ENCODE measurements around the gene KCNA4. TPM values are rescaled to one million over a fixed set of nuclear protein-coding genes. Genes with fewer than 3 reads are reported as not detected.

KCNA4 gene
- total RNA-seq, 2 experiments from 2014 or later: not detected

- H3K9me3 Mint-ChIP-seq: no peaks in the 10 kb centered on the region
- peaks cover 2% of the 10 kb centered on the region for H3K36me3 Mint-ChIP-seq (ENCODE audit: low read depth)
- intact Hi-C loops (cut with micrococcal nuclease): no loop called here
- H3K4me1 Mint-ChIP-seq (ENCODE audit: low read depth): no peaks in the 10 kb centered on the region
- H3K27ac Mint-ChIP-seq: no peak overlapping the region
- peaks cover 29% of the 10 kb centered on the region for H3K27me3 Mint-ChIP-seq (ENCODE audit: low read depth)
- no peak overlapping the region for H3K4me3 Mint-ChIP-seq
- no peak for DNase-seq
- CTCF ChIA-PET: no interaction called here
Observed at GRCh38 chr11:30019481-30019880, 2.7 kb upstream of the KCNA4 start.

GRCh38 chr11:30018495-30018894 is 1.7 kb upstream of the KCNA4 start:
- DNase-seq: no peak
- H3K36me3 Mint-ChIP-seq (ENCODE audit: low read depth): peaks cover 2% of the 10 kb centered on the region

GRCh38 chr11:30017445-30017895 is 640 bp upstream of the KCNA4 start:
- intact Hi-C loops (cut with micrococcal nuclease): no loop called here

More at GRCh38 chr11:30018495-30018894, 1.7 kb upstream of the KCNA4 start:
- CTCF ChIA-PET: interaction anchor here (0.6 to 0.7 kb wide), 2 partner anchors 17 to 145 kb away, joined by 4 to 5 read pairs; no protein-coding TSS in a partner anchor
- intact Hi-C loops (cut with micrococcal nuclease): no loop called here
- Mint-ChIP-seq H3K27ac (no peak overlapping the region), H3K4me3 (no peak overlapping the region), H3K4me1 (ENCODE audit: low read depth) (no peaks in the 10 kb centered on the region), H3K9me3 (no peaks in the 10 kb centered on the region), H3K27me3 (ENCODE audit: low read depth) (peaks cover 29% of the 10 kb centered on the region)

GRCh38 chr11:30015725-30016412 is 961 bp downstream of the KCNA4 start:
- peaks cover 2% of the 10 kb centered on the region for H3K9me3 Mint-ChIP-seq
- CTCF ChIA-PET: no interaction called here
- intact Hi-C loops (cut with micrococcal nuclease): no loop called here

More at GRCh38 chr11:30017445-30017895, 640 bp upstream of the KCNA4 start:
- Mint-ChIP-seq H3K36me3 (ENCODE audit: low read depth) (peaks cover 2% of the 10 kb centered on the region), H3K27me3 (ENCODE audit: low read depth) (peaks cover 29% of the 10 kb centered on the region), H3K4me1 (ENCODE audit: low read depth) (no peaks in the 10 kb centered on the region), H3K4me3 (no peak overlapping the region), H3K27ac (no peak overlapping the region), H3K9me3 (no peaks in the 10 kb centered on the region)
- CTCF ChIA-PET: interaction anchor here (0.7 kb wide), 1 partner anchor 146 kb away, joined by 5 read pairs; no protein-coding TSS in a partner anchor
- DNase-seq: no peak

GRCh38 chr11:30012346-30012745 is 4.5 kb downstream of the KCNA4 start:
- DNase-seq: no peak

More at GRCh38 chr11:30015725-30016412, 961 bp downstream of the KCNA4 start:
- H3K4me1 Mint-ChIP-seq (ENCODE audit: low read depth): no peaks in the 10 kb centered on the region
- DNase-seq: no peak
- peaks cover 2% of the 10 kb centered on the region for H3K36me3 Mint-ChIP-seq (ENCODE audit: low read depth)
- H3K27me3 Mint-ChIP-seq (ENCODE audit: low read depth): peaks cover 29% of the 10 kb centered on the region
- no peak overlapping the region for H3K27ac Mint-ChIP-seq
- no peak overlapping the region for H3K4me3 Mint-ChIP-seq

DNA sequence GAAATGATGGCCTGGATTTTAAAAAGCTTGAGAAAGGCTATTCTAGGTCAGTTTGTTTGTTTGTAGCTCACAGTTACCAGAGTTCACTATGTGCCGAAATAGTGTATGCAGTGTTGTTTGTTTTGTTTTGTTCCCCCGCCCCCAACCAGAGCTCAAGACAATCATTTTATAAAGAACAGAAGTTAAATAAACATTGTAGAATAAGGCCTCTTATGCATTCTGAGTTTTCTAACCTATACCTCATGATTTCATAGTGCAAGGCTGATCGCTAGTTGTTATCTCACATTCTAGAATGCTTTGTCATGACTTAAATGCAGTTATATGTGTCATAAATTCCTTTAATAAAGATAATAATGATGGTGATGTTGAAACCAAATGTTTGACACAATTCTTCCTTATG is 7.8 kb downstream of the KCNA4 start:
- CTCF ChIA-PET: no interaction called here
- Mint-ChIP-seq H3K27ac (no peak overlapping the region), H3K4me1 (ENCODE audit: low read depth) (no peaks in the 10 kb centered on the region), H3K4me3 (no peak overlapping the region), H3K9me3 (peaks cover 2% of the 10 kb centered on the region), H3K27me3 (ENCODE audit: low read depth) (no peaks in the 10 kb centered on the region), H3K36me3 (ENCODE audit: low read depth) (no peaks in the 10 kb centered on the region)
- DNase-seq: no peak
- intact Hi-C loops (cut with micrococcal nuclease): no loop called here

More at GRCh38 chr11:30012346-30012745, 4.5 kb downstream of the KCNA4 start:
- H3K4me3 Mint-ChIP-seq: no peak overlapping the region
- H3K4me1 Mint-ChIP-seq (ENCODE audit: low read depth): no peaks in the 10 kb centered on the region
- intact Hi-C loops (cut with micrococcal nuclease): no loop called here
- CTCF ChIA-PET: interaction anchor here (1.0 kb wide), 1 partner anchor 193 kb away, joined by 3 read pairs; no protein-coding TSS in a partner anchor
- H3K27me3 Mint-ChIP-seq (ENCODE audit: low read depth): peaks cover 3% of the 10 kb centered on the region
- peaks cover 2% of the 10 kb centered on the region for H3K9me3 Mint-ChIP-seq
- no peaks in the 10 kb centered on the region for H3K36me3 Mint-ChIP-seq (ENCODE audit: low read depth)
- no peak overlapping the region for H3K27ac Mint-ChIP-seq

- no peaks in the 10 kb centered on the region for H3K27me3 Mint-ChIP-seq (ENCODE audit: low read depth)
- no peak for DNase-seq
- no peaks in the 10 kb centered on the region for H3K36me3 Mint-ChIP-seq (ENCODE audit: low read depth)
- H3K4me3 Mint-ChIP-seq: no peak overlapping the region
- H3K9me3 Mint-ChIP-seq: peaks cover 2% of the 10 kb centered on the region
- H3K4me1 Mint-ChIP-seq (ENCODE audit: low read depth): no peaks in the 10 kb centered on the region
- CTCF ChIA-PET: no interaction called here
- intact Hi-C loops (cut with micrococcal nuclease): no loop called here
- H3K27ac Mint-ChIP-seq: no peak overlapping the region
Observed at GRCh38 chr11:30006876-30007275, 10.0 kb downstream of the KCNA4 start.

DNA sequence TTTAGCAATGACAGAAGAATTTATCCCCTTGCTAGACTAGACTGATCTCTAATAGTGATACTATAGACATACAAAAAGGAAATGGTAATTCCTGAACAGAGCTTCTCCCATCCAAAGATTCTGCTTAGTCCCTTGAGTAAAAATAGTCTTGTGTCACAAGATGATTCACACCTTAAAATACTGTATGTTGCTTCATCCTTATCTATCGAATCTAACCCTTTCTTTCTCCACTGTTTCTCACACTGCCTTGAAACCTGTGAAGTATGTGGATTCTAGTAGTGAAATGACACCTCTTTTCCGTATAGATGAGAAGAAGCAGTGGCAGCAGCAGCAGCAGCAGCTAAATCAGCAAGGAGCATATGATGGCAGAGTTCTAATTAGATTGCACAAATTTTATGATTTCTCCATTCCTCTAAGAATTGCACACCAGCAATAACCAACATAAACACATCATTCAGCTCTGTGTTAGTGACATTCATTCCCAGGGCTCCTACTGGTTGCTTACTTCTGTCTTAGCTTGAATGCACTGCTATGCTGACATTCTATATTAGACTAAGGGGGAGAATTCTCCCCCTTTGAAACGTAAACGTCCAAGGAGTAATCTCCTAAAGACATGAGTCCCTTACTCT is 14.6 kb downstream of the KCNA4 start:
- DNase-seq: no peak
- no peaks in the 10 kb centered on the region for H3K36me3 Mint-ChIP-seq (ENCODE audit: low read depth)
- CTCF ChIA-PET: interaction anchor here (0.7 kb wide), 1 partner anchor 16 kb away, joined by 4 read pairs; no protein-coding TSS in a partner anchor
- no peak overlapping the region for H3K27ac Mint-ChIP-seq
- intact Hi-C loops (cut with micrococcal nuclease): no loop called here
- H3K9me3 Mint-ChIP-seq: no peaks in the 10 kb centered on the region
- H3K27me3 Mint-ChIP-seq (ENCODE audit: low read depth): no peaks in the 10 kb centered on the region
- no peaks in the 10 kb centered on the region for H3K4me1 Mint-ChIP-seq (ENCODE audit: low read depth)
- no peak overlapping the region for H3K4me3 Mint-ChIP-seq

GRCh38 chr11:30000986-30001750 is 15.7 kb downstream of the KCNA4 start:
- Mint-ChIP-seq H3K27me3 (ENCODE audit: low read depth) (no peaks in the 10 kb centered on the region), H3K9me3 (no peaks in the 10 kb centered on the region), H3K4me3 (no peak overlapping the region), H3K27ac (no peak overlapping the region), H3K36me3 (ENCODE audit: low read depth) (no peaks in the 10 kb centered on the region), H3K4me1 (ENCODE audit: low read depth) (no peaks in the 10 kb centered on the region)
- DNase-seq: no peak
- CTCF ChIA-PET: interaction anchor here (0.7 kb wide), 1 partner anchor 17 kb away, joined by 4 read pairs; no protein-coding TSS in a partner anchor
- intact Hi-C loops (cut with micrococcal nuclease): no loop called here

DNA sequence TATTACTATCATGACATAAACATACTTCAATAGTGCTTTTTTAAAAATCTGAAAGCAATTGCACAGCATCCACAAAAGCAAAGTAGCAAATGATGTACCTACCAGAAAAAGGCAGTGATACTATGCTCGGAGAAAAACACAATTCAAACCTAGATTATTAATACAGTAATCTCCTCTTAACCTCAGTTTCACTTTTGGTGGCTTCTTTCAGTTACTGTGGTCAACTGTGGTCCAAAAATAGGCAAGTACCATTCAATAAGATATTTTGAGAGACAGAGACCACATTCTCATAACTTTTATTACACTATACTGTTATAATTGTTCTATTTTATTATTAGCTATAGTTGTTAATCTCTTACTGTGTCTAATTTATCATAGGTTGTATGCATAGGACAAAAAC is 20.8 kb downstream of the KCNA4 start:
- Mint-ChIP-seq H3K27ac (no peak overlapping the region), H3K27me3 (ENCODE audit: low read depth) (no peaks in the 10 kb centered on the region), H3K4me1 (ENCODE audit: low read depth) (no peaks in the 10 kb centered on the region), H3K4me3 (no peak overlapping the region), H3K36me3 (ENCODE audit: low read depth) (no peaks in the 10 kb centered on the region), H3K9me3 (peaks cover 1% of the 10 kb centered on the region)
- DNase-seq: no peak
- intact Hi-C loops (cut with micrococcal nuclease): no loop called here
- CTCF ChIA-PET: interaction anchor here (0.6 kb wide), 1 partner anchor 594 kb away, joined by 4 read pairs; no protein-coding TSS in a partner anchor

GRCh38 chr11:29989174-29989970 is 27.5 kb downstream of the KCNA4 start:
- CTCF ChIA-PET: no interaction called here

DNA sequence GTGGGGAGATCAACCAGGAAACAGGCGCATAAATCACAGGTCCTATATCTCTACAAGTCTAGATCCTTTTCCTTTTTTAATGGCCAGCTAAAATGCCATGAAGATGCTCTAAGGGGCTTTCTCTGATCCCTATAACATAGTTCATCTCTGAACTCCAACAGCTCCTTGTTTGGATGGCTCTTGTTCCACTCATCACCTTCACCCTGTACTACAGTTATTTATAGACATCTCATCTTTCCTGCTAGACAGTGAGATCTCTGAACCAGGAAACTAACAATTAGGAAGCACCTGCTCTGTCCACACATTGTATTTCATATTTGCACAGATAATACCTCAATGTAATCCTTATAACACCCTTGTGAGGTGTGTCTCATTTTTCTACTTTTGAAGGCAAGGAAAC is 31.6 kb downstream of the KCNA4 start:
- Mint-ChIP-seq H3K4me3 (no peak overlapping the region), H3K27me3 (ENCODE audit: low read depth) (no peaks in the 10 kb centered on the region), H3K27ac (no peak overlapping the region), H3K36me3 (ENCODE audit: low read depth) (no peaks in the 10 kb centered on the region), H3K9me3 (peaks cover 2% of the 10 kb centered on the region), H3K4me1 (ENCODE audit: low read depth) (no peaks in the 10 kb centered on the region)
- intact Hi-C loops (cut with micrococcal nuclease): no loop called here
- CTCF ChIA-PET: no interaction called here
- DNase-seq: no peak

More at GRCh38 chr11:29989174-29989970, 27.5 kb downstream of the KCNA4 start:
- Mint-ChIP-seq H3K4me1 (ENCODE audit: low read depth) (no peaks in the 10 kb centered on the region), H3K36me3 (ENCODE audit: low read depth) (no peaks in the 10 kb centered on the region), H3K27ac (no peak overlapping the region), H3K9me3 (peaks cover 3% of the 10 kb centered on the region), H3K4me3 (no peak overlapping the region), H3K27me3 (ENCODE audit: low read depth) (no peaks in the 10 kb centered on the region)
- no peak for DNase-seq
- intact Hi-C loops (cut with micrococcal nuclease): no loop called here

Data from activated naive CD4-positive, alpha-beta T cell treated with anti-CD3 and anti-CD28 coated beads for 36 hours (primary cell).